Measurements from ENCODE around the gene TRIM8.
A peak's percentile ranks its signal among the peaks of the same experiment; 100 is the strongest.

Gene TRIM8, protein sequence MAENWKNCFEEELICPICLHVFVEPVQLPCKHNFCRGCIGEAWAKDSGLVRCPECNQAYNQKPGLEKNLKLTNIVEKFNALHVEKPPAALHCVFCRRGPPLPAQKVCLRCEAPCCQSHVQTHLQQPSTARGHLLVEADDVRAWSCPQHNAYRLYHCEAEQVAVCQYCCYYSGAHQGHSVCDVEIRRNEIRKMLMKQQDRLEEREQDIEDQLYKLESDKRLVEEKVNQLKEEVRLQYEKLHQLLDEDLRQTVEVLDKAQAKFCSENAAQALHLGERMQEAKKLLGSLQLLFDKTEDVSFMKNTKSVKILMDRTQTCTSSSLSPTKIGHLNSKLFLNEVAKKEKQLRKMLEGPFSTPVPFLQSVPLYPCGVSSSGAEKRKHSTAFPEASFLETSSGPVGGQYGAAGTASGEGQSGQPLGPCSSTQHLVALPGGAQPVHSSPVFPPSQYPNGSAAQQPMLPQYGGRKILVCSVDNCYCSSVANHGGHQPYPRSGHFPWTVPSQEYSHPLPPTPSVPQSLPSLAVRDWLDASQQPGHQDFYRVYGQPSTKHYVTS

DNA sequence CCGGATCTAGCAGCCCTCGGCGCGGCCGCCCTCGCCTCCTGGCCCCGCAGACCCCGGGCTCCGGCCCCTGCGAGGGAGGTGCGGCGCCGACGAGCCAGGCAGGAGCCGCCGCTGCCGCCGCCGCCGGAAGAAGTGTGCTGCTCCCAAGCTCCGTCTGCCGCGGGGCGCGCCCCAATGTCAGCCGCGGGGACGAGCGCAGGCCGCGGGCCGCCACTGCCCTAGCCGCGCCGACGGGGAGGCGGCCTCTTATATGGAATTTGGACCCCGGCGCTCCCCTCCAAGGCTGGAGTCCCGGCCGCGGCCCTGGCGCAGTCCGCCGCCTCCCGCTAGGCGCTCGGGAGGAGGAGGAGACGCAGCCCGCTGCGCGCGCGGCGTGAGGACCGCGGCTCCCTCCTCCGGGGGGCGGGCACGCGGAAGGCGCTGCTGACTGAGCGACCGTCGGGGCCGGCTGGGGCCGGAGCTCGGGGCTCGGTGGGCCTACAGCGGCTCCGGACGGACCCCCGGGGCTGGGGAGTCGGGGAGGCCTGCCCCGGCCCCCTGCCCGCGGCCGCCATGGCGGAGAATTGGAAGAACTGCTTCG, at the start of gene TRIM8:
Gene TRIM8, plus strand, starts transcription at position 414 of the 580 bp plus-strand sequence. Its CDS starts 139 bp downstream, at position 553.
- H3K27me3 ChIP-seq (replicated peaks; ENCODE audit: control insufficient read depth, insufficient read depth, low read length) = no peaks in the 10 kb centered on the region
- H3K4me3 ChIP-seq (replicated peaks; ENCODE audit: low read depth, low read length) = peak within 1 kb of the TSS; percentile 78
- DNase-seq (ENCODE audit: extremely low read depth, insufficient read length) = peak; percentile 80
- TF ChIP-seq, protein P1, sequence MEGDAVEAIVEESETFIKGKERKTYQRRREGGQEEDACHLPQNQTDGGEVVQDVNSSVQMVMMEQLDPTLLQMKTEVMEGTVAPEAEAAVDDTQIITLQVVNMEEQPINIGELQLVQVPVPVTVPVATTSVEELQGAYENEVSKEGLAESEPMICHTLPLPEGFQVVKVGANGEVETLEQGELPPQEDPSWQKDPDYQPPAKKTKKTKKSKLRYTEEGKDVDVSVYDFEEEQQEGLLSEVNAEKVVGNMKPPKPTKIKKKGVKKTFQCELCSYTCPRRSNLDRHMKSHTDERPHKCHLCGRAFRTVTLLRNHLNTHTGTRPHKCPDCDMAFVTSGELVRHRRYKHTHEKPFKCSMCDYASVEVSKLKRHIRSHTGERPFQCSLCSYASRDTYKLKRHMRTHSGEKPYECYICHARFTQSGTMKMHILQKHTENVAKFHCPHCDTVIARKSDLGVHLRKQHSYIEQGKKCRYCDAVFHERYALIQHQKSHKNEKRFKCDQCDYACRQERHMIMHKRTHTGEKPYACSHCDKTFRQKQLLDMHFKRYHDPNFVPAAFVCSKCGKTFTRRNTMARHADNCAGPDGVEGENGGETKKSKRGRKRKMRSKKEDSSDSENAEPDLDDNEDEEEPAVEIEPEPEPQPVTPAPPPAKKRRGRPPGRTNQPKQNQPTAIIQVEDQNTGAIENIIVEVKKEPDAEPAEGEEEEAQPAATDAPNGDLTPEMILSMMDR (IDR thresholded peaks at IDR 0.05; ENCODE audit: insufficient read depth, low read length, poor library complexity, severe bottlenecking) = no peak
- H3K36me3 ChIP-seq (ENCODE audit: control insufficient read depth, insufficient read depth, low read length) = peaks cover 1% of the 10 kb centered on the region; the same call in 1 of the 2 replicates

DNA sequence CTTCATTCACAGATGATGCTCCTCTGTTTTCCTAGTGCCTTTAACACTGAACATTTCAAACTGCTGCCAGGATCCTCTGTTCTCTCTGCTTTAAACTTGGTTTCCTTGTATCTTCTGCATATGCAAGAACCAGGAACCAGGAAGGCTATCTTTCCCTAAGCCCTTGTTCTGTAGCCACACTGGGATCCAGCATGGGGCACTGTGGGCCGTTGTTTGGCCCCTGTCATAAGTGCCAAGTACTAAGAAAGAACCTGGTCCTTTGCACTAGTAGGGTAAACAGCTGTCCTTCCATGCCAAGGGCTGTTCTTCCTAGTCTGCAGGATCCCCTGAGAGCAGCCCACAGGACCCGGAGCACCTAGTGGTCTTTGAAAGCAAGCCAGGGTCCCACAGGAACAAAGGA, 49.0 kb upstream of the TRIM8 start:
- no peak for DNase-seq (ENCODE audit: extremely low read depth, insufficient read length)
- no peaks in the 10 kb centered on the region for H3K27me3 ChIP-seq (replicated peaks; ENCODE audit: control insufficient read depth, insufficient read depth, low read length)
- TF ChIP-seq, protein P1 (IDR thresholded peaks at IDR 0.05; ENCODE audit: insufficient read depth, low read length, poor library complexity, severe bottlenecking) = no peak
- H3K4me3 ChIP-seq (replicated peaks; ENCODE audit: low read depth, low read length) = no peak overlapping the region
- no peaks in the 10 kb centered on the region; the same call in none of the 2 replicates for H3K36me3 ChIP-seq (ENCODE audit: control insufficient read depth, insufficient read depth, low read length)

DNA sequence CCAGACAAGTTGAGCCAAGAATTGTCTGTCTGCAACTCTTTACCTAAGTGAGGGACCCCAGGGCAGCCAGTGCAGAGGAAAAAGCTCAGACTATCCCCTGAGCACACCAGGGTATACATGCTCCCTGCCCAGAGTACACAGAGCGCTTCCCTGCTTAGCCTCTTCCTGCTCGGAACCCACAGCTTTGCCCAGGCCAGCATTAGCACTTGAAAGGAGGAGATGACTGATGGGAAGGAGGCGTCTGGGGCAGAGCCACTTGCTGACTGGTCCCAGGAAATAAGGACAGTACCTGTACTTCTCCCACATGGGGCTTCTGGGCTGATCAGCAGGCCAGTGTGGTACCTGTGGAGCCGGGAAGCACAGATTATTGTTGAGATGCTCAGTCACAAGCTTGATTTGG, 48.4 kb upstream of the TRIM8 start:
- no peaks in the 10 kb centered on the region for H3K27me3 ChIP-seq (replicated peaks; ENCODE audit: control insufficient read depth, insufficient read depth, low read length)
- H3K4me3 ChIP-seq (replicated peaks; ENCODE audit: low read depth, low read length) = no peak overlapping the region
- no peaks in the 10 kb centered on the region; the same call in none of the 2 replicates for H3K36me3 ChIP-seq (ENCODE audit: control insufficient read depth, insufficient read depth, low read length)
- no peak for DNase-seq (ENCODE audit: extremely low read depth, insufficient read length)
- TF ChIP-seq, protein P1 (IDR thresholded peaks at IDR 0.05; ENCODE audit: insufficient read depth, low read length, poor library complexity, severe bottlenecking) = no peak

DNA sequence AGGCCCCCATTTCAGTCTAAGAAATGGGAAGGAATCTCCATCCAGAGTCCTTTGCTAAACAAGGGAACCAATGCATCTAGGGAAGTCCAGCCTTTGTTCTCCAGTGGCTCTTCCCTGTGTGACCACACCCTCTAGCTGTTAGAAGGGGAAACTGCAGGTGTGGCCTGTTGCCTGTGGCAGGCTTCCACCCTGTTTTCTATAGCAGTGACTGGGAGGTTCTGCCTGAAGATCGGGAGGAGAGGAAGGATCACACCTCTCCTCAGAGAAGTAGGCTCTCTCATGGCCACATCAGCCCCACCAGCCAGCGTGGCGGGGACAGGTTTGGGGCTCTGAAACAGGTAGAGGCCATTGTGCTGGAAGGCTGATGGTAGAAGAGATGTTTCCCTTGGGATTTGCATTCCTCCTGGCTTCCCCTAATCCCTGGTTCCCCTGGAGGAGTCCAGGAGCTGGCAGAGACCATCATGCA, 47.7 kb upstream of the TRIM8 start:
- no peaks in the 10 kb centered on the region for H3K27me3 ChIP-seq (replicated peaks; ENCODE audit: control insufficient read depth, insufficient read depth, low read length)
- H3K36me3 ChIP-seq (ENCODE audit: control insufficient read depth, insufficient read depth, low read length) = no peaks in the 10 kb centered on the region; the same call in none of the 2 replicates
- no peak for DNase-seq (ENCODE audit: extremely low read depth, insufficient read length)
- TF ChIP-seq, protein P1 (IDR thresholded peaks at IDR 0.05; ENCODE audit: insufficient read depth, low read length, poor library complexity, severe bottlenecking) = peak; percentile 93
- H3K4me3 ChIP-seq (replicated peaks; ENCODE audit: low read depth, low read length) = no peak overlapping the region

DNA sequence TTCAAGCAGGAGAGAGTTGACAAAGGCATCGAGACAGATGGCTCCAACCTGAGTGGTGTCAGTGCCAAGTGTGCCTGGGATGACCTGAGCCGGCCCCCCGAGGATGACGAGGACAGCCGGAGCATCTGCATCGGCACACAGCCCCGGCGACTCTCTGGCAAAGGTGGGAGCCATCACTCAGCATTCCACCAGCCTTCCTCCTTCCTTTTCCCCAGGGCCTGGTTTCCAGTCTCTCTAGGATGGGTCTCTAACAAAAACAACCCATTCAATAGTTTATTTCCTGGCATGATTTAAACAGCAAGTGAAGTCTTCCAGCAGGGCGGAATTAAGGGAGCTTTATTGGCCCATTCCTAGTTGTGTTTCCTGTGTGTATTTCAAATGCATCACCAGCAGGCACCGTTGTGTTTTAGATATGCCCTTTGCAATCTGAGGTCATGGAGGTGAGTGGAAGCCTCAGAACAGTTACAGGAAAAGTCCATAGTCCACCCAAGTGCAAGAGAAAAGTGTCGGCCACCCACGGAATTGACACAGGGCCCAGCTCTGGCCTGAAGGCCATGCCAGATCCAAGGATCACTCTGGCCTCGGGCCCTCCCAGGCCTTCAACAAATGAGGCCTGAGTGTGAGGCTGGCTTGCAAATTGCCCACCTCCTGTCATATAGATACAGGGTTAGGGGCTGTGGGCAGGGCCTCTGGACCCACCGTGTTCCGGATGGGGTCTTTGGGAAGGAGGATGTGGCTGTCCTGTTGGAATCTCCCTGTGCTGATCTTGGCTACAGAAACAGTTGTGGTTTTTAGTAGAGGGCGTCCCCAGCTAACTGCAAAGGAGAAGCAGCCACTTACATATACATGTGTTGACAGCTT, 46.9 kb upstream of the TRIM8 start:
- no peak for DNase-seq (ENCODE audit: extremely low read depth, insufficient read length)
- H3K4me3 ChIP-seq (replicated peaks; ENCODE audit: low read depth, low read length) = no peak overlapping the region
- no peaks in the 10 kb centered on the region for H3K27me3 ChIP-seq (replicated peaks; ENCODE audit: control insufficient read depth, insufficient read depth, low read length)
- no peaks in the 10 kb centered on the region; the same call in none of the 2 replicates for H3K36me3 ChIP-seq (ENCODE audit: control insufficient read depth, insufficient read depth, low read length)
- TF ChIP-seq, protein P1 (IDR thresholded peaks at IDR 0.05; ENCODE audit: insufficient read depth, low read length, poor library complexity, severe bottlenecking) = no peak
